ENCODE data around the gene PAF1. TPM values are rescaled to one million over a fixed set of nuclear protein-coding genes. Genes with fewer than 3 reads are reported as not detected.

The PAF1 gene
- total and polyA plus RNA-seq, 2 donors (not counting 3 experiments of a cell fraction or from before 2014, with no cell fraction given), result 55.1 to 90.8 TPM

- no TSS peak for BruUV-seq (replicated peaks)
- Histone ChIP-seq H3K9me1 (replicated peaks; ENCODE audit: control insufficient read depth, extremely low read depth, insufficient read depth, low read length) (no peaks in the 10 kb centered on the region), H3K36me3 (ENCODE audit: control insufficient read depth in 2 of 2, extremely low read depth in 1 of 2, insufficient read depth in 2 of 2, low read length in 2 of 2) (peaks cover 7 to 55% of the 10 kb centered on the region in 2 experiments), H3K27ac (ENCODE audit: insufficient read depth, low read depth, low read length) (no peak overlapping the region), H3K4me3 (replicated peaks in 1 of 3; ENCODE audit: insufficient read depth in 1 of 3, low read depth in 1 of 3, low read length in 3 of 3) (no peak overlapping the region), H3K9me3 (replicated peaks; ENCODE audit: control insufficient read depth, insufficient read depth, low read length) (no peaks in the 10 kb centered on the region), H3K79me2 (ENCODE audit: control insufficient read depth, insufficient read depth, low read length) (peaks cover 7% of the 10 kb centered on the region), H3K9ac (replicated peaks; ENCODE audit: extremely low read depth, insufficient read depth, low read length) (no peak overlapping the region), H3K4me1 (ENCODE audit: control insufficient read depth, extremely low read depth, insufficient read depth, low read length) (peaks cover 5% of the 10 kb centered on the region), H2AFZ (ENCODE audit: low read depth, low read length) (no peak overlapping the region), H3K4me2 (ENCODE audit: insufficient read depth, low read length) (no peak overlapping the region), H3K27me3 (ENCODE audit: control insufficient read depth in 2 of 2, insufficient read depth in 2 of 2, low read length in 2 of 2) (no peaks in the 10 kb centered on the region), H4K20me1 (replicated peaks; ENCODE audit: control insufficient read depth, extremely low read depth, insufficient read depth, low read length) (no peaks in the 10 kb centered on the region)
- DNase-seq (ENCODE audit: low read depth, low spot score) (no peak), FAIRE-seq (no peak)
- dilution Hi-C loops (cut with MboI; ENCODE audit: extremely low pct_ligation_motif_present, low sequenced_read_pairs) (no loop called here), intact Hi-C loops (cut with micrococcal nuclease) (no loop called here)
- ChIA-PET POLR2A (no interaction called here), CTCF (interaction anchor here (0.9 to 1.1 kb wide), 3 partner anchors 12 to 23 kb away, joined by 4 read pairs; no protein-coding TSS in a partner anchor)
- no peak for TF ChIP-seq POLR2A (IDR thresholded peaks at IDR 0.05; ENCODE audit: low read depth, low read length)
- no peak for TF ChIP-seq JUN (IDR thresholded peaks at IDR 0.05; ENCODE audit: borderline replicate concordance, insufficient read depth, insufficient read length, low read depth)
- no peak for TF ChIP-seq GATA2 (IDR thresholded peaks at IDR 0.05; ENCODE audit: insufficient read depth, insufficient read length, low read depth, low read length)
- TF ChIP-seq, protein P1, sequence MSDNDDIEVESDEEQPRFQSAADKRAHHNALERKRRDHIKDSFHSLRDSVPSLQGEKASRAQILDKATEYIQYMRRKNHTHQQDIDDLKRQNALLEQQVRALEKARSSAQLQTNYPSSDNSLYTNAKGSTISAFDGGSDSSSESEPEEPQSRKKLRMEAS (IDR thresholded peaks at IDR 0.05; ENCODE audit: insufficient read depth, insufficient read length), result no peak
- no peak for TF ChIP-seq POLR2AphosphoS5 (IDR thresholded peaks at IDR 0.05; ENCODE audit: insufficient read depth, low read depth, low read length)
- no peak for TF ChIP-seq MYC (IDR thresholded peaks at IDR 0.05; ENCODE audit: low read depth, low read length)
- TF ChIP-seq FOS (IDR thresholded peaks at IDR 0.05; ENCODE audit: borderline replicate concordance, insufficient read depth, low read length), result no peak
- no peak for TF ChIP-seq CTCF (IDR thresholded peaks at IDR 0.05; ENCODE audit: extremely low read depth in 1 of 2, insufficient read depth in 1 of 2, low read depth in 1 of 2, low read length in 2 of 2)
- TF ChIP-seq EZH2 (IDR thresholded peaks at IDR 0.05; ENCODE audit: borderline replicate concordance, low read depth, low read length, severe bottlenecking), result no peak
These were observed 5.1 kb downstream of the PAF1 start for GRCh38 chr19:39385629-39386411.

Data from endothelial cell of umbilical vein (primary cell).